Measurements from ENCODE around the gene PIP5K1C.

The PIP5K1C gene

GRCh38 chr19:3693025-3693925 lies 7.0 kb downstream of the PIP5K1C start:
- FAIRE-seq = no peak

GRCh38 chr19:3692141-3693024 lies 7.9 kb downstream of the PIP5K1C start:
- FAIRE-seq = no peak

- no peak for FAIRE-seq
Observed at GRCh38 chr19:3691726-3692125, 8.5 kb downstream of the PIP5K1C start.

- no peak for FAIRE-seq
Observed at GRCh38 chr19:3691372-3691716, 8.9 kb downstream of the PIP5K1C start.

- FAIRE-seq = no peak
Observed at GRCh38 chr19:3690551-3691371, 9.5 kb downstream of the PIP5K1C start.

GRCh38 chr19:3687774-3688706 lies 12.2 kb downstream of the PIP5K1C start:
- FAIRE-seq = no peak

- no peak for FAIRE-seq
Observed at GRCh38 chr19:3687393-3687773, 12.9 kb downstream of the PIP5K1C start.

- no peak for FAIRE-seq
Observed at GRCh38 chr19:3684817-3685410, 15.4 kb downstream of the PIP5K1C start.

GRCh38 chr19:3684054-3684816 lies 16.0 kb downstream of the PIP5K1C start:
- no peak for FAIRE-seq

- FAIRE-seq = no peak
Observed at GRCh38 chr19:3683405-3684053, 16.7 kb downstream of the PIP5K1C start.

- FAIRE-seq = no peak
Observed at GRCh38 chr19:3682741-3683404, 17.4 kb downstream of the PIP5K1C start.

GRCh38 chr19:3682286-3682685 lies 18.0 kb downstream of the PIP5K1C start:
- FAIRE-seq = no peak

- FAIRE-seq = no peak
Observed at GRCh38 chr19:3680939-3681338, 19.3 kb downstream of the PIP5K1C start.

GRCh38 chr19:3679581-3679980 lies 20.7 kb downstream of the PIP5K1C start:
- no peak for FAIRE-seq

GRCh38 chr19:3679138-3679537 lies 21.1 kb downstream of the PIP5K1C start:
- FAIRE-seq = no peak

- no peak for FAIRE-seq
Observed at GRCh38 chr19:3678188-3678587, 22.1 kb downstream of the PIP5K1C start.

- FAIRE-seq = no peak
Observed at GRCh38 chr19:3674784-3675543, 25.3 kb downstream of the PIP5K1C start.

Data from islet of Langerhans (tissue), 1 donor.